ENCODE results near the gene OR1G1.
"Not testable (repeated sequence)": the region's sequence is repeated elsewhere in the genome, so short reads cannot be mapped to it uniquely, and the experiment has no call there.

The OR1G1 gene

DNA sequence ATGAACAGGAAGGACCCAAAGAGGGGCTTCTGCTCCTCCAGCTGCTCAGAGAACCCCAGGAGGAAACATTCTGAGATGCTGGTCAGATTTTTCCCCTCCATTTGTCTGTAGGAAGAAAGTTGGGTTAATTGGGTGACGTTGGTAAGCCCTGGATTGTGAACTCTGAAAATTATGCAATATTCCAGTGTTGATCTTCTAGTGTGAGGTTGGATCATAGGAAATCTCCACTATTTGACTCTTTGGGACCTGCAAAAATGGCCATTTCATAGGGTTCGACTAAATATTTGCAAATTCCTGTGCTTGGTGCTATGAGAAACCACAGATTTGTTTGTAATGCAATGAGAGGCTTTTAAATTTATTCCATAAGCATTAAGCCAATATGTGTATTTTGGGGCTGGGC is at the start of gene OR1G1:
Gene OR1G1 (minus strand): TSS at position 101 of the 400 bp plus-strand sequence. CDS start 0 bp downstream, at position 101.
- no peak for DNase-seq

DNA sequence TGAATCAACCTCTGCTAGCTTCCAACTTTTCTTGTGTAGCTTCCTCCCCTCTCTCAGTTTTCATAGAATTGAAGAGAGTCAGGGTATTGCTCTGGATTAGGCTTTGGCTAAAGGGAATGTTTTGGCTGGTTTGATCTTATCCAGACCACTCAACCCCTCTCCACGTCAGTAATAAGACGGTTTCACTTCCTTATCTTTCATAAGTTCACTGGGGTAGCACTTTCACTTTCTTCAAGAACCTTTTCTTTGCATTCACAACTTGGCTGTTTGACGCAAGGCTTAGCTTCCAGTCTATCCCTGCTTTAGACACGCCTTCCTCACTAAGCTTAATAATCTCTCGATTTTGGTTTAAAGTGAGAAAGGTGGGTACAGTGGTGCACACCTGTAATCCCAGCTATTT is 40.2 kb upstream of the OR1G1 start:
- DNase-seq = no peak

- DNase-seq = no peak
Measured at GRCh38 chr17:3157218-3157617, 29.9 kb upstream of the OR1G1 start.

DNA sequence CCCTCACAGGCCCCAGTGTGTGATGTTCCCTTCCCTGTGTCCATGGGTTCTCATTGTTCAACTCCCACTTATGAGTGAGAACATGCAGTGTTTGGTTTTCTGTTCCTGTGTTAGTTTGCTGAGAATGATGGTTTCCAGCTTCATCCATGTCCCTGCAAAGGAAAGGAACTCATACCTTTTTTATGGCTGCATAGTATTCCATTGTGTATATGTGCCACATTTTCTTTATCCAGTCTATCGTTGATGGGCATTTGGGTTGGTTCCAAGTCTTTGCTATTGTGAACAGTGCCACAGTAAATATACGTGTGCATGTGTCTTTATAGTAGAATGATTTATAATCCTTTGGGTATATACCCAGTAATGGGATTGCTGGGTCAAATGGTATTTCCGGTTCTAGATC is 10.1 kb upstream of the OR1G1 start:
- not testable (repeated sequence) for DNase-seq

DNA sequence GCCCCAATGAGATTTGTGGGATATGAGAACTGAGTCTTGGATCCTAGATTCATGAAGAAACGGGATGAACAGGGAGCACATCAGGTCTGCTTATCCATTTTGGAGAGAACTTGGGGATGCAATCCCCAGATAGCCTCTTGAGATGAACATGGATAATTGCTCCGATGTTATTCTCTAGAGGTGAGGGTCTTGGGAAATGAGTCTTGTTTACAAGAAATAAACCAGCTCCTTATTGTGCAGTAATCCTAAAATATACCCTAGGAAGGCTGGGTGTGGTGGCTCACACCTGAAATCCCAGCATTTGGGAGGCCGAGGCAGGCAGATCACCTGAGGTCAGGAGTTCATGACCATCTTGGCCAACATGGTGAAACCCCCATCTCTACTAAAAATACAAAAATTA is 23.0 kb downstream of the OR1G1 start, which contains the start of gene OR1D2:
Gene OR1D2 (minus strand): TSS at position 101 of the 400 bp plus-strand sequence. CDS start 11,426 bp downstream, outside the sequence.
- DNase-seq = no peak
